Sigmoid colon (tissue), 7 donors: Measurements from ENCODE around the gene SPAG8. TPM values are rescaled to one million over a fixed set of nuclear protein-coding genes. Genes with fewer than 3 reads are reported as not detected.

Source experiments
- DNase-seq: peaks from one replicate; pipeline ENCODE4 v3.0.0-alpha.2; 2019
- H3K27ac ChIP-seq, 4 donors: fragments of 200-600 bp; sonication (generic); one replicate each; pipeline ENCODE4 v1.5.1; 2016 to 2019; ENCODE audit warnings: mild to moderate bottlenecking in 1 of 4
- H3K27me3 ChIP-seq, 3 donors: fragments of 200-600 bp; sonication (generic); one replicate each; pipeline ENCODE4 v1.5.1; 2019; ENCODE audit warnings: mild to moderate bottlenecking in 1 of 3
- H3K36me3 ChIP-seq, 4 donors: fragments of 200-600 bp; sonication (generic); one replicate each; pipeline ENCODE4 v1.5.1; 2016 to 2019
- H3K4me1 ChIP-seq, 4 donors: fragments of 200-600 bp; sonication (generic); one replicate each; pipeline ENCODE4 v1.5.1; 2017 to 2019
- H3K4me3 ChIP-seq, 4 donors: fragments of 200-600 bp; sonication (generic); one replicate each; pipeline ENCODE4 v1.5.1; 2017 to 2019; ENCODE audit warnings: mild to moderate bottlenecking in 2 of 4, moderate library complexity in 1 of 4
- H3K9me3 ChIP-seq, 4 donors: fragments of 200-600 bp in 3 of 4; sonication (generic) in 3 of 4; one replicate each; pipeline versions ENCODE4 v1.5.1 to v1.6.1; 2013 to 2019
- CTCF ChIP-seq, 4 experiments: fragments of 450-650 bp in 3 of 4; fragments of 200-600 bp in 1 of 4; IDR thresholded peaks; one replicate each; pipeline ENCODE4 v1.5.1; 2016 to 2019; ENCODE audit warnings: antibody characterized with exemption in 4 of 4, mild to moderate bottlenecking in 3 of 4, moderate library complexity in 2 of 4
- EP300 ChIP-seq, 4 donors: sonication (generic); formaldehyde crosslinking; IDR thresholded peaks; one replicate each; pipeline ENCODE4 v1.6.1; 2017; ENCODE audit warnings: antibody characterized with exemption in 4 of 4
- POLR2A ChIP-seq, 2 donors: fragments of 450-650 bp; IDR thresholded peaks; one replicate each; pipeline ENCODE4 v1.6.1; 2016; ENCODE audit warnings: antibody characterized with exemption in 2 of 2, mild to moderate bottlenecking in 2 of 2, moderate library complexity in 2 of 2
- POLR2AphosphoS5 ChIP-seq, 4 donors: sonication (generic); formaldehyde crosslinking; IDR thresholded peaks; one replicate each; pipeline ENCODE4 v1.6.1; 2017; ENCODE audit warnings: antibody characterized with exemption in 4 of 4
- WGBS, 2 donors: extraction: QIAGEN DNeasy Blood & Tissue Kit; methylation state at CpG; one replicate each; pipeline ENCODE4 v1.1.7; 2013; 5-methylcytosine and 5-hydroxymethylcytosine counted together
- intact Hi-C: fragments of 100-400 bp; cut with DNase I; formaldehyde crosslinking; loops from one replicate; pipeline ENCODE4 v1.15.1; 2023
- polyA plus RNA-seq, 3 donors: library from polyadenylated mRNA; stranded (reverse); fragments of 200-250 nt; gene quantifications; one replicate each; pipeline ENCODE4 v1.2.3, GENCODE V29; 2013
- total RNA-seq, 4 donors: library from RNA; depleted of rRNA; stranded (reverse); fragments of >200 nt; gene quantifications; one replicate each; pipeline ENCODE4 v1.1.0, GENCODE V29; 2016
- donor health status: healthy with polysubstance abuse.
- donor health status: Bipolar disorder and iron deficiency.
- donor health status: healthy.

The SPAG8 gene
- total and polyA plus RNA-seq, 7 donors: 1.1 to 2.8 (median 2.3) TPM; not detected in 2

- Histone ChIP-seq H3K27me3 (no peaks in the 10 kb centered on the region), H3K4me3 (no peak overlapping the region), H3K9me3 (no peaks in the 10 kb centered on the region), H3K4me1 (peaks cover 0 to 24% (median 22%) of the 10 kb centered on the region in 4 donors), H3K36me3 (peaks cover 0 to 58% (median 20%) of the 10 kb centered on the region in 4 donors), H3K27ac (no peak overlapping the region)
- no peak for TF ChIP-seq CTCF (IDR thresholded peaks at IDR 0.05)
- TF ChIP-seq POLR2A (IDR thresholded peaks at IDR 0.05): no peak
- no peak for TF ChIP-seq POLR2AphosphoS5 (IDR thresholded peaks at IDR 0.05)
- TF ChIP-seq EP300 (IDR thresholded peaks at IDR 0.05): no peak
- DNase-seq: no peak
- intact Hi-C loops: no loop called here
- WGBS, 2 donors: 96% methylated on average over 9 of the region's 9 CpGs
Observed at GRCh38 chr9:35808433-35808832, 3.6 kb downstream of the SPAG8 start.

DNA sequence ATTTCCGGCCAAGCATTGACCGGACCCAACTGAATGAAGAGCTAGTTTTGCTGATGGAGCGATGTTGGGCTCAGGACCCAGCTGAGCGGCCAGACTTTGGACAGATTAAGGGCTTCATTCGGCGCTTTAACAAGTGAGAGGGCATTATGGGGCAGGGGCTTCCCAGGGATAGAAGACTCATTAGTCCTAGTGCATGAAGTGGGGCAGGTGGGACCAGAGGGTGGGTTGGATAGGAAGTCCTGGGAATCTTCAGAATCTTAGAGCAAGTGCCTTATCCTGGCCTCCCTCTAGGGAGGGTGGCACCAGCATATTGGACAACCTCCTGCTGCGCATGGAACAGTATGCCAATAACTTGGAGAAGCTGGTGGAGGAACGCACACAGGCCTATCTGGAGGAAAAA is 6.0 kb downstream of the SPAG8 start:
- H3K9me3 ChIP-seq: no peaks in the 10 kb centered on the region
- H3K36me3 ChIP-seq: peaks cover 0 to 78% (median 32%) of the 10 kb centered on the region in 4 donors
- intact Hi-C loops: no loop called here
- H3K27ac ChIP-seq: no peak overlapping the region
- TF ChIP-seq CTCF (IDR thresholded peaks at IDR 0.05): no peak
- TF ChIP-seq EP300 (IDR thresholded peaks at IDR 0.05): no peak
- no peak for TF ChIP-seq POLR2A (IDR thresholded peaks at IDR 0.05)
- no peak for TF ChIP-seq POLR2AphosphoS5 (IDR thresholded peaks at IDR 0.05)
- no peak overlapping the region for H3K4me3 ChIP-seq
- H3K27me3 ChIP-seq: no peaks in the 10 kb centered on the region
- DNase-seq: no peak
- WGBS, 2 donors: 97% methylated on average over 8 of the region's 8 CpGs
- peaks cover 0 to 4% (median 3%) of the 10 kb centered on the region in 4 donors for H3K4me1 ChIP-seq

GRCh38 chr9:35801328-35802128 is 10.5 kb downstream of the SPAG8 start:
- 93 to 94% methylated on average over 13 of the region's 13 CpGs for WGBS, 2 donors
- no peak for DNase-seq
- no peak overlapping the region for H3K27ac ChIP-seq
- no peaks in the 10 kb centered on the region for H3K27me3 ChIP-seq
- peaks cover 0 to 63% (median 17%) of the 10 kb centered on the region in 4 donors for H3K36me3 ChIP-seq
- TF ChIP-seq EP300 (IDR thresholded peaks at IDR 0.05): no peak
- TF ChIP-seq POLR2A (IDR thresholded peaks at IDR 0.05): no peak
- TF ChIP-seq POLR2AphosphoS5 (IDR thresholded peaks at IDR 0.05): no peak
- TF ChIP-seq CTCF (IDR thresholded peaks at IDR 0.05): no peak
- no peaks in the 10 kb centered on the region for H3K9me3 ChIP-seq
- intact Hi-C loops: no loop called here
- H3K4me1 ChIP-seq: no peaks in the 10 kb centered on the region
- H3K4me3 ChIP-seq: no peak overlapping the region

- intact Hi-C loops: no loop called here
- DNase-seq: no peak
- peaks cover 0 to 4% (median 0%) of the 10 kb centered on the region in 4 donors for H3K4me1 ChIP-seq
- H3K36me3 ChIP-seq: peaks cover 0 to 53% (median 12%) of the 10 kb centered on the region in 4 donors
- no peaks in the 10 kb centered on the region for H3K27me3 ChIP-seq
- no peak for TF ChIP-seq EP300 (IDR thresholded peaks at IDR 0.05)
- TF ChIP-seq CTCF (IDR thresholded peaks at IDR 0.05): no peak
- TF ChIP-seq POLR2A (IDR thresholded peaks at IDR 0.05): no peak
- no peak for TF ChIP-seq POLR2AphosphoS5 (IDR thresholded peaks at IDR 0.05)
- no peak overlapping the region for H3K4me3 ChIP-seq
- no peaks in the 10 kb centered on the region for H3K9me3 ChIP-seq
- H3K27ac ChIP-seq: no peak overlapping the region
- WGBS, 2 donors: 84 to 91% methylated on average over 7 of the region's 7 CpGs
Observed at GRCh38 chr9:35800530-35800929, 11.5 kb downstream of the SPAG8 start.
